Suppressor macrophage treated with lipopolysaccharide for 4 hours (primary cell): ENCODE measurements around the gene FAM89B.

Experiments
- DNase-seq: peaks from one replicate; pipeline ENCODE4 v3.0.0-alpha.2; 2020

Gene FAM89B

DNA sequence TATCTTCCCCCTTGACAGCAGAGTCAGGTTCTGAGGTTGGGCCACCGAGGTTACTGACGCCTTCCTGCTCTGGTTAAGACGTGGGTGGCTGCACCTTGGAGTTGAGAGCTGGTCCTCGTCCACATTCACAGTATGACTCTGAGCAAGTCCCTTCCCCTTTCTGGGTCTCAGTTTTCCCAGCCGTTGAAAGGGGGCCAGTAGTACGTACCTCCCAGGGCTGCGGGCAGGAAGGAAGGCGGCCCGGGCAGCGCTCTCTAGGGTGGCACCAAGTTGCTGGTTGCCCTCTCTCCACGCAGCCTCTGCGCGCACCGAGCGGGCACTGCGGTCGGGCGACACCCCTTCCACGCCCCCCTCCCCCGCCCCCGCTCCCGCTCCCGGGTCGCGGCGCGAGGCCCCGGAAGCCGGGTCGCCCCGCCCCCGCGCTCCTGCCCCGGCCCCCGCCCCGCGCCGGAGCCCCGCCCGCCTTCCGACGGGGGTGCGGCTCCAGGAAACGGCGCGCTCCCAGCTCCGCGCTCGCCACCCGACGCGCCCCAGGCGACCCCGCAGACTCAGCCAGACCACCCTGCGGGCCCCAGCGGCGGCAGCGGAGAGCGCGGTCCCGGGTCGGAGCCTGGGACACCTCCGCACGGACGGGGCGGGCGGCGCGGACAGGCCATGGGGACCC, 3.4 kb downstream of the FAM89B start, which contains the start of gene EHBP1L1:
Gene EHBP1L1 (plus strand): TSS at position 486 of the 664 bp plus-strand sequence. CDS start 250 bp downstream, outside the sequence.
- DNase-seq: peak; percentile 88

DNA sequence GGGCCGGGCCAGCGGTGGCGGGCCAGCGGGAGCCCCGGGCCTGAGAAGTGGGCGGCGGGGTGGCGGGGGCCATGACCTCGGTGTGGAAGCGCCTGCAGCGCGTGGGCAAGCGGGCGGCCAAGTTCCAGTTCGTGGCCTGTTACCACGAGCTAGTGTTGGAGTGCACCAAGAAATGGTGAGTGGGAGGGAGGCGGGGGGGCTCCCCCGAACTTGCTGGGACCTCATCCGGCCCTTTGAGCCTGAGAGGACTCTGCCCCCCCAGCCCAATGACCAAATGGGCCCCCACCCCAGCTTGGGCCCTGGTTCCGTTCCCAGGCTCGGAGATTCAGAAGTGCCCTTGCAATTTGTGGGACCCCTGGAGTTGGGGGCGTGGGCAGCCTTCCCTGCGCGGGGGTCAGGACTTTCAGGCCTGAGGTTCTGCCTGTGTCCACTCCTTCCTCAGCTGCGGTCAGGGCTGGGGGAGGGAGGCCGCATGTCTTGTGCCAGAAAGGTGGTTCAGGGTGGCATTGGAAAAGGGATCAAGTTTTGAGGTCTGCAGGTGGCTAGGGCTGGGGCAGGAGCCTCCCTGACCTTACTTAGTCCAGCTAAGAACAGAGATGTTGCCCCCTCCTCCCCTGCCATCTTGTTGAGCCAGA, 4.0 kb downstream of the FAM89B start:
- DNase-seq: peak; percentile 29

DNA sequence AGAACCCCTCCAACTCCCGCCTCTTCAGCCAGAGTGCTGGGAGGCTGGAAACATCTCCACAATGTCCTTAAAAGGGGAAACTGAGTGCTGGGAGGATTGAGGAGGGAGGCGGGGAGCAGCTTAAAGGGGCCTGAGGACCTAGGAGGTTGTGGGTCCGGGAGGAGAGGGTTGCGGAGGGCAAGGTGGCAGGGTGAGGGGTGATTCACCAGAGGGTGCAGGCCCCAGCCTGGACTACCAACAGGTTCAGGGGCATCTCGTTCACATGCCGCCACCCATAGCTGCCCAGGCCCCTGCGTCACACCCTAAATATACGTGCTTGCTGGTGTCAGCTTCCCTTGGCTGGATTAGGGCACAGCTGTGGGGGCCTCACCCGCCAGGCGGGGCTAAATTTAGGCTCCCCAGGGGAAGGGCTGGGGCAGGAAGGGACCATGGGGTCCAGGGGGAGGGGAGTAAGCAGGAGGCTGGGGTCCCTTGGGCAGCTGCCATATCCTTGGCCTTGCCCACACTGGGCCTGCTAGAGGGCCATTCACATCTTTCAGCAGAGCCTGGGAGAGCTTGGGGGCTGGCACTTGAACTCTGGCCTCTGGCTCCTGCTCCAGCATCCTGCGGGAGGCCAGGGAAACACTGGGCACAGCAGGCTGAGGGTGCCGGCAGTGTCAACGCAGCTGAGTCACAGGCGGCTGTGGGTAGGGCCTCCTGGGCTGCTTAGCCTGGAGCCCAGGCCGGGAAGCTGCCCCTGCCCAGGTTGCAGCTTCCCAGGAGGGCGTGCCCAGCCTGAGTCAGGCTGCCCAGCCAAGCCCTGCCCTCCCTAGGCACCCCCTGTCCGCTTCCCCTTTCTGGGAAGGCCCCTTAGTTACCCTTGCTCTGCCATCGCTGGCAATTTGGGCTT, 4.8 kb downstream of the FAM89B start:
- DNase-seq: peak; percentile 96

DNA sequence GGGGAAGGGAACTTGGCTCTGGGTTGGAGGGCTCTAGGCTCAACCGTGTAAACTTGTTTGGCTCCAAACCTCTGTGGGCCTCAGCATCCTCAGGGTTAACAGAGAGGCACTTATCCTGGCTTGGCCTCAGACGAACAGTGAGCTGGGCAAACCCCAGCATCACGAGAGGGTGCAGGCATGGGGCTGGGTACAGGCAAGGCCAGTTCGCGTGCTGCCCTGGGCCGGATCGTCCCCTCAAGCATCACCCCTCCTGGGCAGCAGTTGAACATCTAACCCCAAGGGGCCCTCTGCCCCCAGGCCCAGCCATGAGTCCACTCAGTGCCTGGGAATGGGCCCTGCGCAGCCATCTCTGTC, 5.4 kb downstream of the FAM89B start:
- no peak for DNase-seq

DNA sequence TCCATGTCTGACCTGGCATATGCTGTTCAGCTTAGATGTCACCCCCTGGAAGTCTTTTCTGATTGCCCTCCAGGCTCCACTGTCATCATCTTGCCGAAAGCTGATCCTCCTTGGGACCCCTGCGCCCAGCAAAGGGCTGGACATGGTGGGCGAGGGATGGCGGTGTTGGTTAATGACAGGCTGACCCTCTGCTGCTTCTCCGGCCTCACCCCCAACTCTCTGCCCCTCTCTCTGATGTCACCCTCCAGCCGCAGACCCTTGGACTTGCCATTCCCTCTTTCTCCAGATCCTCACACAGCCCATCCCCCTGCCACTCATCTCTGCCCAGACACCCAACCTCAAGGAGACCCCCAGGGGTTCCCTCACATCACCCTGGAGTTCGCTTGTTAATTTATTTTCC, 5.8 kb downstream of the FAM89B start:
- no peak for DNase-seq

DNA sequence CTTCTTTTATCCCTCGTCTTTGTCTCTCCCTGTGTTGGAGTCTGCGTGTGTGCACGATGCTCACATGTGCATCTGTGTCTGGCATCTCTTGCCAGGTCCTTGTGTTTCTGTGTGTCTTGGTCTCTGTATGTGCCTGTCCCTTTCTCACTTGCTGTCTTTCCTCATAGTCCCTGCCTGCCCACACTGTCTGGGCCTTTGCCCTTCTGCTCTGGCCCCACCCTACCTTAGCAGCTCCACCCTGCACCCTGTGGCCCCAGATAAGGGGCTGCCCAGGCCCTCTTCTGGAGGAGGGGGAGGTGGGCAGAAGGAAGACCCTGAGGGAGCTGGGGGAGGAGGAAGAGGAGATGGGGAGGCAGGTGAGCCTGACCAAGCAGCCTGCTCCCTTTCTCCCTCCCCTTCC, 6.3 kb downstream of the FAM89B start:
- DNase-seq: no peak

DNA sequence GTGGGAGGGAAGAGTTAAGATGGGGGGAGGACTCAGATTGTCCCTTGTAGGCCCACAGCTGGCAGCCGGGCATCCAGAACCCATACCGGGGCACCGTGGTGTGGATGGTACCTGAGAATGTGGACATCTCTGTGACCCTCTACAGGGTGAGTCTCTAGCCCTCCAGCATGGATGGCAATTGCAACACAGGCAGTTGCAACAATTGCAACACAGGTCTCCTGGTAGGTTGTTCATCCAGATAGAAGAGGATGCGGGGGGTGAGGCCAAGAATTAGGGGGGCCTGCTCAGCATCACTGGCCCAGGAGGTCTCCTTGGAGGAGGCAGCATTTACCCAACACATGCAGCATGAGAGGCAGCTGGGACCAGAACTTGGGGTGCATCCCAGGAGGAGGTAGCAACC, 7.0 kb downstream of the FAM89B start:
- DNase-seq: no peak

DNA sequence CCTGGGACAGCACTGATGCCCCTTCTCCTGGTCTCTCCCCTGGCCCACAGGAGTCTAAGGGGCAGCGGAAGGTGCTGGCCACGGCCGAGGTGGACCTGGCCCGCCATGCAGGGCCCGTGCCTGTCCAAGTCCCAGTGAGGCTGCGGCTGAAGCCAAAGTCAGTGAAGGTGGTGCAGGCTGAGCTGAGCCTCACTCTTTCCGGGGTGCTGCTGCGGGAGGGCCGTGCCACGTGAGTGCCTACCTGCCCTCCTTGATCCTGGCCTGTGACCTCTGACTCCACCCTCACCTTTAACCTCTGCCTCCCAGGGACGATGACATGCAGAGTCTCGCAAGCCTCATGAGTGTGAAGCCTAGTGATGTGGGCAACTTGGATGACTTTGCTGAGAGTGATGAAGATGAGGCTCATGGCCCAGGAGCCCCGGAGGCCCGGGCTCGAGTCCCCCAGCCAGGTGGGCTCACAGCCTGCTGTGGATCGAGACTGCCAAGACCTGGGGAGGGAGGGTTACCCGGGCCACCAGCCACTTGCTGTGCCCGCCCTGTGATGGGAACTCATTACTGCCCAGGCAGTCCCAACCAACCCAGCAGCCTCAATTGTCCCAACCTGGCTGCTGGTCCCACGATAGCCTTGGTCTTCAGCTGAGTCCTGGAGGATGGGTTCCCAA, 7.8 kb downstream of the FAM89B start:
- DNase-seq: no peak

DNA sequence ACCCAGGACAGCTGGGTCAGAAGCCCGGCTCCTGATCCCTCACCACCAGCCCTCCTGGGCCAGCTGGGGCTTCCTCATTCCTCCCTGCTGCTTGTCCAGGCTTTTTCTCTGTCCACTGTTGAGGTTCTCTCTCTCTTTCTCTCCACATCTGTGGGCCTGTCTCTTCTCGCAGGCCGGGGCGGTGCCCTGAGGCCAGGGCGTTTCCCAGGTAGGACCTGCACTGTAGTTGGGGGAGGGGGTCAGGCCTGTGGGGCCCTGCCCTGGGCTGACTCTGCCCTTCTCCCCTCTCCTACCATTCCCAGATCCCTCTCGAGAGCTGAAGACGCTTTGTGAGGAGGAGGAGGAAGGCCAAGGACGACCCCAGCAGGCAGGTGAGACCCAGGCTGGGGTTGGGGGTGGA, 8.4 kb downstream of the FAM89B start:
- DNase-seq: no peak

DNA sequence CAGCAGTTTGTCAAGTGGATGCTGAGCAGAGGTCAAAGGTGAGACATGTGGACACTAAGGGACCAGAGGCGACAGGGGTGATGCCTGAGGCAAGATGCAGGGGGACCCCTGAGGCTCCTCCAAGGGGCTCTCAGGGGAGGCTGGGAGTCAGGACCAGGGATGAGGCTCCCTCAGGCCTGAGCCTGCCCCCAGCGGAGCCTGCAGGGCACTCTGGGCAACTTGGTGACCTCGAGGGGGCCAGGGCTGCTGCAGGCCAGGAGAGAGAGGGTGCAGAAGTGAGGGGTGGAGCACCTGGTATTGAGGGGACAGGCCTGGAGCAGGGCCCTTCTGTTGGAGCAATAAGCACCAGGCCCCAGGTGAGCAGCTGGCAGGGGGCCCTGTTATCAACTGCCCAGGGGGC, 9.6 kb downstream of the FAM89B start:
- DNase-seq: no peak

DNA sequence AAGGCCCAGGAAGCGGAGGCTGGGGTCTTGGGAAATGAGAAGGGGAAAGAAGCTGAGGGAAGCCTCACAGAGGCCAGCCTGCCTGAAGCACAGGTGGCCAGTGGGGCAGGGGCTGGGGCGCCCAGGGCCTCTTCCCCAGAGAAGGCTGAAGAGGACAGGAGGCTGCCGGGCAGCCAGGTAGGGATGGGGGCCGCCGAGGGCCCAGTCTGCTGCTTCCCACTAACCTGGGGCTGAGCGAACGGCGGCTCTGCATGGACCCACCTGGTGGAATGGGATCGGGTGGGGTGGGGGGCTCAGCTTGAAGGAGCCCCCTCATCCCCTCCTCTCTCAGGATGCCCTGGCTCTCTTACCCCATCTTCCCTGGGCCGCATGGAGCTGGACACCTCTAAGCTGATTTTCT, 11.3 kb downstream of the FAM89B start:
- DNase-seq: no peak

DNA sequence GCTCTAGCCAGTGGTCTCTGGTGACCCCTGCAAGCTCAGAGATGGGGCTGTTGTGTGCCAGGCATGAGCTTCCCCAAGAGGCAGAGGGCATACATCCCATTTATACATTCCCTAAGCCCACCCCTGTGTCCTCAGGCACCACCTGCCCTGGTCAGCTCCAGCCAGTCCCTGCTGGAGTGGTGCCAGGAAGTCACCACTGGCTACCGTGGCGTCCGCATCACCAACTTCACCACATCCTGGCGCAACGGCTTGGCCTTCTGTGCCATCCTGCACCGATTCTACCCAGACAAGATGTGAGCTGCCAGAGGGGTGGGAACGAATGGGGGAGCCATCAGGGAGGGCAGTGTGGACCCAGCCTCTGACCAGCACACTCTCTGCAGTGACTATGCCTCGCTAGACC, 11.8 kb downstream of the FAM89B start:
- DNase-seq: no peak

DNA sequence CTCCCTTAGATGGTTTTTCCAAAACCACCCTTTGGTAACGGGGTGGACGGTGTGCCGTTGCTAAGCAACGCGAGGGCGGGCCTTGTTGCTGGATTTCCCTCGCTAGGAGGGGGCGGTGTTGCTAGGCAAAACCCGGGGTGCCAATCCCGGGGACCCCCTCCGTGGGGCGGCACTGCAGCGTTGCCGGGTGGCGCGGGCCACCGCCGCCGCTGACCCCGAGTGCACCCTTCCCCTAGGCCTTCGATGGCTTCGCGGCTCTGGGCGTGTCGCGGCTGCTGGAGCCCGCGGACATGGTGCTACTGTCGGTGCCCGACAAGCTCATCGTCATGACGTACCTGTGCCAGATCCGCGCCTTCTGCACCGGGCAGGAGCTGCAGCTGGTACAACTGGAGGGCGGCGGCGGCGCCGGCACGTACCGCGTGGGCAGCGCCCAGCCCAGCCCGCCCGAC, 12.4 kb downstream of the FAM89B start:
- no peak for DNase-seq

DNA sequence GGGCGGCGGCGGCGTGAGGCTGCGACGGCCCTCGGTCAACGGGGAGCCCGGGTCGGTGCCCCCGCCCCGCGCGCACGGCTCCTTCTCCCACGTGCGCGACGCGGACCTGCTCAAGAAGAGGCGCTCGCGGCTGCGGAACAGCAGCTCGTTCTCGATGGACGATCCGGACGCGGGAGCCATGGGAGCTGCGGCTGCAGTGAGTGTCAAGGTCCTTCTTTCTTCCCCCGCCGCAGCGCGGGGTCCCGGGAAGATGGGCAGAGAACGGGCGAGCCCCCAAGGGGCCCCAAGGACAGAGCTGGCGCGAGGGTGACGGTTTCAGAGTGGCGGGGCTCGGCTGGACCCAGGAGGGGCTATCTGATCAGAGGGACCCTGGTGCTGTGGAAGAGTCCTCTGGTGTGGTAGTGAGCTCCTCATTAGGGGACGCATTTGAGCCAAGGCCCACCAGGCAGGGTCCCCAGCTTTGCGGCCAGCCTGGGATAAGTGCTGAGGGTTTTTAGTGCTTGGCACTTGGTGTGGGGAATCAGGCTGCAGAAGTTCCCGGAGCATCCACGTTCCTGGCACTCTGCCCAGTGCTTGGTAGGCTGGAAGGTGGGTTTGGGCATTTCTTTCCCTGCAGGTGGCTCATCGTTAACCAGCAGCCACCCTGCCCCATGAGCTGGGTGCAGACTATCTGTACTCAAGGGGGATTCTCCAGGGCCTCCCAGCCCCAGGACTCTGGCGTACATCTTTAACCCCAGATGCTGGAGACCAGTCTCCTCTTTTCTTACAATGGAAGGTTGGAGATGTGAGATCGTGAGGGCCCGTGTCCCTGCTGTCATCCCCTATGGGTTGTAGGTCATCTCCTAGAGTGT, 13.3 kb downstream of the FAM89B start:
- DNase-seq: no peak

DNA sequence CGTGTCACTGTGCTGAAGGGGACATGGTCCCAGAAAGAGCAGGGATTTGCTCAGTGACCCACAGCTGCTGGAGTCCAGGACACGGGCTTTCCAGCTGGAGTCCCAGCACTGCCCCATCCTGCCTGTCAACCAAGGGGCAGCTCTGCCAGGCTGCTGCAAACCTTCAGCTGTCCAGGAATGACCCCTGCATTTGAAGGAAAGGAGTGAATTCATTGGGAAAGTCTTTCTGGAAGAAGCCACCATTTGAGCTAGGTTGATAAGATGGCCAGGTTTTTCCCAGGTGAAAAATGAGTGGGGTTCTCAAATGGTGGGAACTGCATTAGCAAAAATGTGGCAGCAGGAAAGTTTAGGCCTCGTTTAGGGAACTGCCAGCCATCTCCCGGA, 13.9 kb downstream of the FAM89B start:
- no peak for DNase-seq

DNA sequence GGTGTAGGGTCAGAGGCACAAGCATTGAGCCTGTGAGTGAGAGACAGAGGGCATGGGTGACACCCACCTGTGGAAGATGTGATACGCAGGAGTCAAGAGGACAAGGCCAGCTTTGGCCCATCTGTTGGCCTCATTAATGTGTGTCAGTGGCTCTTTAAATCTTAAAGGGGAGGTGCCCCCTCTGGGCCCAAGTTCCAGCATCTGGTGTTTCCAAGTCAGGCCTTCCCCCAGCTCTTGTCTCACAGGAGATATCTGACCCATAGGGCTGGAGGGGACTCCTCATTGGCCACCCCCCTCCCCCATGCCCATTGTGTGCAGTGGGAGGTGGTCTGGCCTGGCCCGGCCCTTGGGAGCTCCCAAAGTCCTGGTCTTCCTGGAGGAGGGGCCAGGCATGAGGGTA, 14.3 kb downstream of the FAM89B start:
- DNase-seq: peak; percentile 37

DNA sequence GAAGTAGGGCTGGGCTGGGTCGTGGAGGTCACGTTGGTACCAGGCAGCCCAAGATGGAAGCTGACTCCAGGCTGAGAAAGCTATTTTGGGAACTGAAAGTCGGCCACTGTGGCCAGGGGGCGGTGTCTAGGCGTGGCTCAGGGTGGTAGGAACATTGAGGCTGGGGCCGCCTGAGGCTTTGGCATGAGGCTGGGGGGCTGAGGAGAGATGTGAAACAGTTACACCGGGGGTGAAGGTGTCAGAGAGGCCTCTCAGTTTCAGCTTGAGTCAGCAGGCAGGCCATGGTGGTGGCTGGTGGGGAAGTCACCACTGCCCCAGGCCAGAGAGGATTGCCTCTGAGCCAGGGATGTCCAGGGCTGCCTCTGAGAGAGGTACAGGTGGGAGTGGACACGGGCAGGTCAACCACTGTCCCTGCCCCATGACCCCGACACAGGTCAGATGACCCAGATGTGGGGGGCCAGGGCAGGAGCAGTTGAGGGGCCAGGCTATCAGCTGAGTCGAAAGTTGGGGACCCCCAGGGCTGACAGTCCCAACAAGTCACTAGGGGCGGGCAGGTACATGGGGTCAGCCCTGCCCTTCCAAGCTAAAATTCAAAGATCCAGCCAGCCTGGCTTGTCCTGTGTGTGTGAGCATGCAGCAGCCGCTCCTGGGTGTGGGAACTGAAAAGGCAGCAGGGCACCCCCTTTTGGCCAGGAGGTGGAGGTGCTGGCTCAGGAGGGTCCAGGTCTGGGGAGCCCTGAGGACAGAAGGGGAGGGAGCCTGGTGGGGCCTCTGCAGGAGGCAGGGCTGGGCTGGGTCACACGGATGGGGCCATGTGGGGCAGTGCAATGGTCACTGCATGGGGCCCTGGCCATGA, 16.1 kb downstream of the FAM89B start:
- DNase-seq: peak; percentile 86

DNA sequence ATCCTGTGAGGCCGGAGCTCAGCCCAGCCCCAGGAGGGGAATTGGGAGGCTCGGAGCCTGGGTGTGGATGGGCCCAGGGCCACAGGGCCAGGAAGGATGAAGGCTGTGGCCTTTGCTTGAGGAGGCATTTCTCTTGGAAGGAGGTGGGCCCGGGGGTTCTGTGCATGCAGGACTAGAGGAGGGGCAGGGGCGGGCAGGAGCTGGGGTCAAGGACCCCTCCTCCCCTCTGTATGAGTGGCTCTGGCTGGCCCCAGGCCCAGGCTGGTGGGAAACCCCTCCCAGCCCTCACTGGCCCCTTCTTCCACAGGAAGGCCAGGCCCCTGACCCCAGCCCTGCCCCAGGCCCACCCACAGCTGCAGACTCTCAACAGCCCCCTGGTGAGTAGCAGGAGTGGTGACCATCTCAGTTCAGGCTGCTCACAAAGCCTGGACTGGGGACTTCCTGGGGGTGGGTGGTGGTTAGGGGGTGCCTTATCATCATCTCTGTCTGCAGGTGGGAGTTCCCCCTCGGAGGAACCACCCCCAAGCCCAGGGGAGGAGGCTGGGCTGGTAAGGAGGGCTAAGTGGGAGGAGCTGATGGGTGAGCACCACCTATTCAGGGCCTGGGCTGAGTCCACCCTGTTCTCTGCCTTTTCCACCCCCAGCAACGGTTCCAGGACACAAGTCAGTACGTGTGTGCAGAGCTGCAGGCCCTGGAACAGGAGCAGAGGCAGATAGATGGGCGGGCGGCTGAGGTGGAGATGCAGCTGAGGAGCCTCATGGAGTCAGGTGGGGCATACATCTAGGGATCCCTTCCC, 17.3 kb downstream of the FAM89B start:
- no peak for DNase-seq

DNA sequence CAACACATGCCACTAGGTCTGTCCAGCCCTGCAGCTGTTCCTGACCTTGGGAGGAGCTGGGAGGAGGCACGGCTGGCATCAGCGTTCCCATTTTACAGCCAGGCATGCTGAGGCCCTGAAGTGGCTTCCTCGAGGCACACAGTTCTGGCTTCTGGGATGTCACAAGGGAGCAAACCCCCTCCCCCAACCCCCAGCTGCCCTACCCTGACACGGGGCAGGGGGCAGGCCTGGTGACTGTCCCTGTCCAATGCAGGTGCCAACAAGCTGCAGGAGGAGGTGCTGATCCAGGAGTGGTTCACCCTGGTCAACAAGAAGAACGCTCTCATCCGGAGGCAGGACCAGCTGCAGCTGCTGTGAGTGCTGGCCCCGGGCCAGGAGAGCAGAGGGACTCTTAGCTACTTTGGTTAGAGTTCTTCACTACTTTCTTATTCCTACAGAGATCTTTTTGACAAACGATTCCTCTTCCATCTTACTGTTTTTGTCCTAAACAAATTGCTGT, 18.0 kb downstream of the FAM89B start:
- DNase-seq: no peak
